ENCODE data around the gene MMEL1. TPM values are rescaled to one million over a fixed set of nuclear protein-coding genes. Genes with fewer than 3 reads are reported as not detected.

The MMEL1 gene
- total and polyA plus RNA-seq, 2 of the 13 experiments (the other 11 are each of a cell fraction or from before 2014, with no cell fraction given) = 0.48 TPM; not detected in 1

GRCh38 chr1:2548068-2548589, 84.7 kb downstream of the MMEL1 start (continued):
- TF ChIP-seq STAT6 (CRISPR knock-in tag; IDR thresholded peaks at IDR 0.05; ENCODE audit: borderline replicate concordance) (no peak), CCDC6 (CRISPR knock-in tag; IDR thresholded peaks at IDR 0.05) (no peak), HOXD1 (CRISPR knock-in tag; IDR thresholded peaks at IDR 0.05) (no peak), GRHL1 (CRISPR knock-in tag; conservative IDR thresholded peaks at IDR 0.05) (no peak), ZNF317 (CRISPR knock-in tag; IDR thresholded peaks at IDR 0.05) (0 out of 2 replicates have a peak, but pooled peaks have one; percentile 16), PITX1 (CRISPR knock-in tag; IDR thresholded peaks at IDR 0.05) (0 out of 2 replicates have a peak, but pooled peaks have one; percentile 13), NBN (conservative IDR thresholded peaks at IDR 0.05) (no peak), ZBED4 (CRISPR knock-in tag; IDR thresholded peaks at IDR 0.05; ENCODE audit: borderline replicate concordance) (no peak; the same call in 1 of the 2 replicates), PATZ1 (CRISPR knock-in tag; IDR thresholded peaks at IDR 0.05) (peak; percentile 51; the same call in 1 of the 2 replicates), ZNF143 (CRISPR knock-in tag; IDR thresholded peaks at IDR 0.05) (no peak), HINFP (CRISPR knock-in tag; IDR thresholded peaks at IDR 0.05; ENCODE audit: low read depth) (no peak; the same call in 1 of the 2 replicates)
- TF ChIP-seq, protein P1, sequence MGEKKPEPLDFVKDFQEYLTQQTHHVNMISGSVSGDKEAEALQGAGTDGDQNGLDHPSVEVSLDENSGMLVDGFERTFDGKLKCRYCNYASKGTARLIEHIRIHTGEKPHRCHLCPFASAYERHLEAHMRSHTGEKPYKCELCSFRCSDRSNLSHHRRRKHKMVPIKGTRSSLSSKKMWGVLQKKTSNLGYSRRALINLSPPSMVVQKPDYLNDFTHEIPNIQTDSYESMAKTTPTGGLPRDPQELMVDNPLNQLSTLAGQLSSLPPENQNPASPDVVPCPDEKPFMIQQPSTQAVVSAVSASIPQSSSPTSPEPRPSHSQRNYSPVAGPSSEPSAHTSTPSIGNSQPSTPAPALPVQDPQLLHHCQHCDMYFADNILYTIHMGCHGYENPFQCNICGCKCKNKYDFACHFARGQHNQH (CRISPR knock-in tag; IDR thresholded peaks at IDR 0.05) = 0 out of 2 replicates have a peak, but pooled peaks have one; percentile 4
- TF ChIP-seq, protein P2, sequence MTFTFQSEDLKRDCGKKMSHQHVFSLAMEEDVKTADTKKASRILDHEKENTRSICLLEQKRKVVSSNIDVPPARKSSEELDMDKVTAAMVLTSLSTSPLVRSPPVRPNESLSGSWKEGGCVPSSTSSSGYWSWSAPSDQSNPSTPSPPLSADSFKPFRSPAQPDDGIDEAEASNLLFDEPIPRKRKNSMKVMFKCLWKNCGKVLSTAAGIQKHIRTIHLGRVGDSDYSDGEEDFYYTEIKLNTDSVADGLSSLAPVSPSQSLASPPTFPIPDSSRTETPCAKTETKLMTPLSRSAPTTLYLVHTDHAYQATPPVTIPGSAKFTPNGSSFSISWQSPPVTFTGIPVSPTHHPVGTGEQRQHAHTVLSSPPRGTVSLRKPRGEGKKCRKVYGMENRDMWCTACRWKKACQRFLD (CRISPR knock-in tag; IDR thresholded peaks at IDR 0.05; ENCODE audit: borderline replicate concordance) = no peak

Data from HepG2 (cell line).